GM08714 (cell line): ENCODE data around the gene MKX.

Source experiments
- H3K4me3 ChIP-seq: fragments of 200-500 bp; sonication (Bioruptor generic); 2 replicates; pipeline ENCODE4 v1.5.1; 2014; ENCODE audit warnings: mild to moderate bottlenecking, low read length, inconsistent platforms
- ZNF274 ChIP-seq: IDR thresholded peaks from 2 replicates; pipeline ENCODE4 v1.6.1; 2012; ENCODE audit warnings: mild to moderate bottlenecking, low read depth, low read length

Gene MKX

GRCh38 chr10:27745732-27746396 lies at the start of gene MKX:
Gene MKX, minus strand, starts transcription at chr10:27745819. Its CDS starts 2,404 bp downstream, at chr10:27743415.
- no peak within 1 kb of the TSS for H3K4me3 ChIP-seq
- no peak for TF ChIP-seq ZNF274

DNA sequence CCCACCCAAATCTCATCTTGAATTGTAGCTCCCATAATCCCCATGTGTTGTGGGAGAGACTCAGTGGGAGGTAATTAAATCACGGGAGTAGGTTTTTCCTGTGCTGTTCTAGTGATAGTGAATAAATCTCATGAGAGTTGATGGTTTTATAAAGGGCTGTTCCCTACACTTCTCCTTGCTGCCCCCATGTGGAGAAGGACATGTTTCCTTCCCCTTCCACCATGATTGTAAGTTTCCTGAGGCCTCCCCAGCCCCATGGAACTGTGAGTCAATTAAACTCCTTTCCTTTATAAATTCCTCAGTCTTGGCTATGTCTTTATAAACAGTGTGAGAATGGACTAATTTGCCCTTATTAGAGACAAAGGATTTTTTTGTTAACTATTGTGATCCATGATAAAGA lies 48.5 kb upstream of the MKX start:
- H3K4me3 ChIP-seq, result no peak overlapping the region
- TF ChIP-seq ZNF274, result no peak

DNA sequence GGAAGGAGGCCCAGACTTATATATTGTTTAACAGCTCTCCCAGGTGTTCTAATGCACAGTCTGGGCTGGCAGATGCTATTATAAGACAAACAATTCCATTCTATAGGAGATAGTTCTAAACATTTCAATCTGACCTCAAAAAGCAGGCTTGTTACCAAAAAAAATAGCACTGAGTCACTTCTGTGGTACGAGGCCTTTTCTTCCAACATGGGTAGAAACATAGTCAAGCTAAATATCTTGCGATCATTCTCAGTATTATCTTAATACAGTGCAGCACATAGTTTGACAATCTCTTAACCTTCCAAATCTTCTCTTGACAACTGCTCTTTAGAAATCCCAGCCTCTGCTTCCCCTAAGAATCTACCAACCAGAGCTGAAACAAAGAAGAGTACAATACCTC lies 46.6 kb upstream of the MKX start:
- no peak overlapping the region for H3K4me3 ChIP-seq
- TF ChIP-seq ZNF274, result no peak

- no peak for TF ChIP-seq ZNF274
- no peak overlapping the region for H3K4me3 ChIP-seq
These were observed 38.7 kb upstream of the MKX start for GRCh38 chr10:27784272-27784671.

GRCh38 chr10:27783660-27784059 lies 38.0 kb upstream of the MKX start:
- no peak for TF ChIP-seq ZNF274
- no peak overlapping the region for H3K4me3 ChIP-seq

- no peak for TF ChIP-seq ZNF274
- no peak overlapping the region for H3K4me3 ChIP-seq
These were observed 33.9 kb upstream of the MKX start for GRCh38 chr10:27779462-27780015.

GRCh38 chr10:27774831-27775230 lies 29.2 kb upstream of the MKX start:
- no peak for TF ChIP-seq ZNF274
- H3K4me3 ChIP-seq, result no peak overlapping the region

DNA sequence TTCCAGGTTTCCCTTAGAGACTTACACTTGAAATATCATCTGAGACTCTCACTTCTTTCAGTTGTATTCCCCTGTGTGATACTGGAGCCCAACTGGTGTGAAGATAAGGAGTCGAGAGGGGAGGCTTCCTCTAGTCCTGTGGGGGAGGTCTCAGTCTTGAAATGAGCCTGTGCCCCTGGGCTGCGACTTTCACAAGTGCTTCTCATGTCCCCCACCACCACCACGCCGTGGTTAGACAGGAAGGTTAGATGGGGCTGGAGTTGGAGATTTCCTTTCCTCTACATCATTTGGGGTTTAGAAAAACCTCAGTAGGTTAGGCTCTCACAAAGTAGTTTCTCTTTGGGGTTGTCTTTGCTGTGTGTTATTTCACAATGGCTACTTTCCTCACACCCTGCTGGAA lies 25.6 kb upstream of the MKX start:
- no peak overlapping the region for H3K4me3 ChIP-seq
- TF ChIP-seq ZNF274, result no peak

DNA sequence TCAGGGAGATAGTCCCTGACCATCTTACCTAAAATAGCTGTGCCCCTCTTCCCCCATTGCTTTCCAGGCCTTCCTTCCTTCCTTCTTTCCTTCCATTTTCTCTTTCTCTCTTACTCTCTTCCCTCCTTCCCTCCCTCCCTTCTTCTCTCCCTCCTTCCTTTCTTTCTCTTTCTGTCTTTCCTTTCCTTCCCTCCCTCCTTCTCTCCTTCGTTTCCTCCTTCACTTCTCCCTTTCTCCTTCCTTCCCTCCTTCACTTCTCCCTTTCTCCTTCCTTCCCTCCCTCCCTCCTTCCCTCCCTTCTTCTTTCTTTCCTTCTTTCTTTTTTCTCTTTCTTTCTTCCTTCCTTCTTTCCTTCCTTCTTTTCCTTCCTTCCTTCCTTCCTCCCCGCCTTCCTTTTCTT lies 24.6 kb upstream of the MKX start:
- TF ChIP-seq ZNF274, result no peak

DNA sequence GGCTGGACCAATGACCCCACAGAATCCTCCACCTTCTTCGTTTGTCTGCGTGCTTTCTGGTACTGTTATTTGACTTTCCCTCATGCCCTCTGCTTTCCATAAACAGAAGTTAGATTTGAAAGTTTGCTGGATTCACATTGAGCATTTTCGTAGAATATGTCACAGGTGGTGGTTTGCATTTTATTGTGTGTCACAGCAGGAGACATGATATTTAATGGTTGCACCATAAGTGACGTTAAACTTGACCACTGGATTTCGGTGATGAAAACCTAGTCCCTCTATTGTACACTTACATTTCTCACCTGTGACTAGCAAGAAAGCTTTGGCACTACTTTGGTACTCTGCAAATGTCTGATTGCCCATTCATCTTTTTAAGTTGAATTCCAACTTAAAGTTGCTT lies 15.2 kb upstream of the MKX start:
- no peak for TF ChIP-seq ZNF274
- H3K4me3 ChIP-seq, result no peak overlapping the region

More for the DNA sequence above, 24.6 kb upstream of the MKX start:
- no peak overlapping the region for H3K4me3 ChIP-seq

- no peak overlapping the region for H3K4me3 ChIP-seq
- no peak for TF ChIP-seq ZNF274
These were observed 14.1 kb upstream of the MKX start for GRCh38 chr10:27759483-27760272.

DNA sequence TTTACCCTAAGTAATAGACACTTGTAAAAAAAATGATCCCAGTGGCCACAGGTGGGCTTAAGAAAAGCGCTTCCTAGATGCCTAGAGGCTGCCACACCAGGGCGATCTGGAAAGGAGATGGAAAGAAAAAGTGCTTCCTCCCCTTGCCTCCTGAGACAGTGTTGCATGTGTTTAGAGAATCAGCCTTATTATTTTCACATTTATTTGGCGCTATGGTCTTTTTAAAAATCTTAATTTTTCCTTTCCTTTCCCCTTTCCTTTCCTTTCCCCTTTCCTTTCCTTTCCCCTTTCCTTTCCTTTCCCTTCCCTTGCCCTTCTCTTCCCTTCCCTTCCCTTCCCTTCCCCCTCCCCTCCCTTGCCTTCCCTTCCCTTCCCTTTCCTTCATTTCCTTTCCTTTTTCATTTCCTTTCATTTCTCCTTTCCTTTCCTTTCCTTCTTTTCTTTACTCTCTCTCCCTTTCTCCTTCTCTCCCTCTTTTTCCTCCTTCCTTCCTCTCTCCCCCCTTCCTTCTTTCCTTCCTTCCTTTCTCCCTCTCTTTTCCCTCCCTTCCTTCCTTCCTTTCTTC lies 7.1 kb upstream of the MKX start:
- TF ChIP-seq ZNF274, result no peak
- no peak overlapping the region for H3K4me3 ChIP-seq

DNA sequence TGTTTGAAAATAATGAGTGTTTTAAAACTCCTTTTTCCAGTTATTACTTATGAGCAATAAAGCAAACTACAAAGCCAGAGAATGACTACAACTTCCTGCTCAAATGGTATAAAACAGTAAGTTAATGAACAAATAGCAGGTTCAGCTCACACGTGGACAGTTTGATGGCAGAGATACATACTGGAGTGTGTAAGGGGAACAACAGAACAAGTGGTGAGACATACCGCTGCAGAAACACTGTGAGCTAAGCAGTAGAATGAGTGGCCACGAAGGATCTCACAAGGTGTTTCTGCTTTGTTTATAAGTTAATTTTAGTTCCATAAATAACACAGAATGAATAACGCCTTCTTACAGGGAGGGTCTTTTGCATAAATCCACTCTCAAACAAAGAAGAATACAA lies 3.0 kb upstream of the MKX start:
- TF ChIP-seq ZNF274, result no peak
- H3K4me3 ChIP-seq, result no peak overlapping the region

- TF ChIP-seq ZNF274, result no peak
- H3K4me3 ChIP-seq, result no peak overlapping the region
These were observed 1.5 kb upstream of the MKX start for GRCh38 chr10:27747096-27747451.
